GM18907 (cell line): Measurements from ENCODE around the gene ROBO1.

ENCODE experiments used
- ATAC-seq: cut with Tn5 transposase; IDR thresholded peaks from one replicate; pipeline ENCODE4 v1.9.1; 2021; ENCODE audit warnings: mild to moderate bottlenecking, moderate library complexity; ENCODE audit not compliant: unreplicated experiment

The ROBO1 gene

DNA sequence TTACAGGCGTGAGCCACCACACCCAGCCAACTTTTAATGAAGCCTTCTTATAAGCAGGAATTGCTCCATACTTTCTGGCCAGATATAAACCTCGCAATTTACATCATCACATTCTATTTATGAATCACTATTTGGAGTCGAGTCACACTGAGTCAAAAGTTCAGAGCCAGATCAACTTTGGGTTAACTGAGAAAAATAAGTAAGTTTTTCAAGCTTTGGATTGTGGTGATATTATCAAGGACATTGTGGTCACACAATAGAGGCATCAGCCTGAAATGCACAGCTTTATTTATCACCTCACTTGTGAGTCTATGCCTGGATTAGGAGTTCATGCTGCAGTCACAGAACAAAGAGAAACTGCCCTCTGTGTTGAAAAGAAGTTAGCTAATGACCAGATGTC lies 1163.5 kb downstream of the ROBO1 start:
- ATAC-seq, result no peak

DNA sequence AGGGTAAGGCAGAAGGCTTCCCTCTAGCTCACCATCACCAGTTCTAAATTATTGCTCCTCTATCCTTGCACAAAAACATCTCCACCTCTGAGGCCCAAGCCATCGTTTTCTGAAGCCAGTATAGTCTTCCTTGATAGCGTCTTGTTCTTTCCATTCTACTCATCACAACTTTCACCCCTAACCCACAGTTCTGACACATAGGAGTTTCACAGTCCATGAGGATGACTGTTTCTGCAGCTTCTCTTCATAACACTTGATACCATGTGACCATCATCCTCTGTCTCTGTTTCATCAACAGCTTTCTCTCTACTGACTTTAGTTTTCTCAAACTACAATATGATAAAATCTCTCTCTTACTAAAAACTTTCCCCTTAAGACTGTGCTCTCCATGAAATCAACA lies 1166.5 kb downstream of the ROBO1 start:
- no peak for ATAC-seq

- no peak for ATAC-seq
These were observed 1178.0 kb downstream of the ROBO1 start for GRCh38 chr3:78589778-78590177.

- ATAC-seq, result no peak
These were observed 1178.7 kb downstream of the ROBO1 start for GRCh38 chr3:78588906-78589621.

DNA sequence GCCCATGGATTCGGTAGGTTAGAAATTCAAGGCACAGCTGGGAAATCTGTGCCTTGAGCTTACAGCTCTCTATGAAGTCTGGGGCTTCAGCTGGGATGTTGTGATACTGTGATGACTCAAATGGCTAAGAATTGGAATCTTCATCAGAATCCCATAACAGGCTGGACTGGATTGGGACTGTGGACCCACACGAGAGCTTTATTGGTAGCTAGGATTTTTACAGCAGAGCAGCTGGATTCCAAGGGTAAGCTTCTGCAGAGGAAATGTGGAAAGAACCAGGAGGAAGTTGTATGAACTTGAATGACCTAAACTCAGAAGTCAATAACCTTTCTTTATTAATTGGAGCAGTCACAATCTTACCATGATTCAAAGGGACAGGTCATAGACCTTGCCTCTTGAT lies 1187.1 kb downstream of the ROBO1 start:
- no peak for ATAC-seq

DNA sequence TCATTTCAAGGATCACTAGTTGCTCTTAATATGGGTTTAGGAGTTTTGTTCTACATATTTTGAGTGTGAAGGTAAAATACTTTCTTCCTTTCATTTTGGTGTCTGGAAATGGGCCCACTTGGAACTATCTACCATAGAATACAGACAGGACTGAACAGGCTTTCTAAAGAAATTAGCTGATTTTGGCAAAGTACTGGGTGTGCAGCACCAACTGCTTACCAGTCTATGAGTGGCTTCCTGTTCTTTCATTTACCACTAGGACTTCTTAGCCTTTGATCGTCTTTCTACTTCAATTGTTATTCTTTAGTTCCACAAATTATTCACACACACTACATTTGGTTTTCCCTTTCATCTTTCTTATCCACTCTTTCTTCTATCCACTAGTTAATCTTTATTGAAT lies 1196.3 kb downstream of the ROBO1 start:
- ATAC-seq, result no peak

DNA sequence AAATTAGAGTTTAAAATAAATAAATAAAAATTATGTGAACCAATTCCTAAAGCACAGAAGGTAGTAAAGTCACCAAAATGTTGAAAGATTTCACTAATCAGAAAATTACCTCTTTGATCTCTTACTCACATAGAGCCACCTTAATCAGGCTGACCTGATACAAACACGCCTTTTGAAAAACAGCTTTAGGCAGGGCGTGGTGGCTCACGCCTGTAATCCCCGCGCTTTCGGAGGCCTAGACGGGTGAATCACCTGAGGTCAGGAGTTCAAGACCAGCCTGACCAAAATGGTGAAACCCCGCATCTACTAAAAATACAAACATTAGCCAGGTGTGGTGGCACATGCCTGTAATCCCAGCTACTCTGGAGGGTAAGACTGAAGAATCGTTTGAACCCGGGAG lies 1197.3 kb downstream of the ROBO1 start:
- ATAC-seq, result no peak

- no peak for ATAC-seq
These were observed 1198.0 kb downstream of the ROBO1 start for GRCh38 chr3:78569804-78570203.

DNA sequence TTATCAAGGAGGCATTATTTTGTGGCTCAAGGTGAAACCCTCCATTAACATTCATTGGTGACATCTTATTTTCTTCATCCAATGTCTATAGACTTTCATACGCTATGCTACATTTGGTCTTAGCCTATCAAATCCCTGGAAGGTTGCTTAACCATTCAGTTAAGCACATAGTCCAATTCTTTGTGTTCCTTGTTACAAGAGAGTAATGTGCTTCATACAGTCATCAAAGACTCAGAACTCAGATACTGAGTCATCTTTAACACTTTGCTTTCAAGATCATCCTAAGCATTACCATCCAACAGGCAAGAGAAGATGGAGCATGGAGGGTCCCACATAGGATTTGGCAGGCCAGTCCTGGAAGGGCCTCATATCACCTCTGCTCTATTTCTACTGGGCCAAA lies 1202.1 kb downstream of the ROBO1 start:
- no peak for ATAC-seq

GRCh38 chr3:78562328-78562727 lies 1205.5 kb downstream of the ROBO1 start:
- no peak for ATAC-seq
